Lower lobe of right lung (tissue), 2 donors: ENCODE measurements around the gene UGT2A2. TPM values are rescaled to one million over a fixed set of nuclear protein-coding genes. Genes with fewer than 3 reads are reported as not detected.

Experiments
- ATAC-seq, 2 donors: fragments of 200-7000 bp; cut with Tn5 transposase; one replicate each; pipeline ENCODE4 v1.9.1; 2020 to 2022; ENCODE audit warnings: mild to moderate bottlenecking in 2 of 2, moderate library complexity in 2 of 2
- DNase-seq: peaks from one replicate; pipeline ENCODE4 v3.0.0-alpha.2; 2020
- H3K27ac ChIP-seq: fragments of 200-600 bp; one replicate; pipeline ENCODE4 v1.8.0; 2022
- H3K27me3 ChIP-seq: fragments of 200-600 bp; one replicate; pipeline ENCODE4 v1.8.0; 2022; ENCODE audit warnings: low read depth
- H3K36me3 ChIP-seq: fragments of 200-600 bp; one replicate; pipeline ENCODE4 v1.8.0; 2022; ENCODE audit warnings: mild to moderate bottlenecking
- H3K4me1 ChIP-seq: fragments of 200-600 bp; one replicate; pipeline ENCODE4 v1.8.0; 2022
- H3K4me3 ChIP-seq: fragments of 200-600 bp; one replicate; pipeline ENCODE4 v1.8.0; 2022; ENCODE audit warnings: mild to moderate bottlenecking
- H3K9me3 ChIP-seq: fragments of 200-600 bp; one replicate; pipeline ENCODE4 v1.8.0; 2022
- CTCF ChIP-seq: fragments of 200-600 bp; IDR thresholded peaks from one replicate; pipeline ENCODE4 v1.8.0; 2022; ENCODE audit warnings: antibody characterized with exemption, mild to moderate bottlenecking
- intact Hi-C: fragments of 100-400 bp; cut with DNase I; formaldehyde crosslinking; loops from one replicate; pipeline ENCODE4 v1.11.0; 2022
- total RNA-seq: library from RNA; stranded (reverse); fragmentation: NEBNext Ultra II Directional; extraction: Animal tissue kit (Norgen Biotek cat#: 25700); gene quantifications from one replicate; pipeline ENCODE4 v1.2.1, GENCODE V29; 2021
- donor health status: DM: no; HTN: yes; CAD: no; lungs with severe emphysema.

The UGT2A2 gene
- total RNA-seq, 1 donor from 2014 or later, result not detected

- Histone ChIP-seq H3K4me1 (no peaks in the 10 kb centered on the region), H3K36me3 (no peaks in the 10 kb centered on the region), H3K27ac (no peak overlapping the region), H3K27me3 (no peaks in the 10 kb centered on the region), H3K4me3 (no peak overlapping the region), H3K9me3 (no peaks in the 10 kb centered on the region)
- no peak for DNase-seq
- TF ChIP-seq CTCF, result no peak
- intact Hi-C loops, result no loop called here
- no peak for ATAC-seq
These were observed 847 bp upstream of the UGT2A2 start for GRCh38 chr4:69640289-69640688.

GRCh38 chr4:69617083-69617694 is 22.3 kb downstream of the UGT2A2 start:
- Histone ChIP-seq H3K27me3 (no peaks in the 10 kb centered on the region), H3K4me3 (no peak overlapping the region), H3K4me1 (no peaks in the 10 kb centered on the region), H3K9me3 (no peaks in the 10 kb centered on the region), H3K36me3 (no peaks in the 10 kb centered on the region), H3K27ac (no peak overlapping the region)
- intact Hi-C loops, result no loop called here
- no peak for ATAC-seq
- TF ChIP-seq CTCF, result peak; percentile 33
- no peak for DNase-seq

- no peaks in the 10 kb centered on the region for H3K27me3 ChIP-seq
- H3K4me1 ChIP-seq, result no peaks in the 10 kb centered on the region
- no peaks in the 10 kb centered on the region for H3K36me3 ChIP-seq
- TF ChIP-seq CTCF, result no peak
- H3K9me3 ChIP-seq, result no peaks in the 10 kb centered on the region
- H3K27ac ChIP-seq, result no peak overlapping the region
- DNase-seq, result no peak
- intact Hi-C loops, result no loop called here
- H3K4me3 ChIP-seq, result no peak overlapping the region
- no peak for ATAC-seq
These were observed 29.0 kb downstream of the UGT2A2 start for GRCh38 chr4:69610484-69610883.

GRCh38 chr4:69601065-69601464 is 38.4 kb downstream of the UGT2A2 start:
- H3K27ac ChIP-seq, result no peak overlapping the region
- no peaks in the 10 kb centered on the region for H3K27me3 ChIP-seq
- no peaks in the 10 kb centered on the region for H3K9me3 ChIP-seq
- no peak overlapping the region for H3K4me3 ChIP-seq
- no peak for TF ChIP-seq CTCF
- intact Hi-C loops, result no loop called here
- DNase-seq (no peak), ATAC-seq (no peak)
- H3K4me1 ChIP-seq, result no peaks in the 10 kb centered on the region
- H3K36me3 ChIP-seq, result no peaks in the 10 kb centered on the region

- no peak overlapping the region for H3K4me3 ChIP-seq
- intact Hi-C loops, result no loop called here
- H3K9me3 ChIP-seq, result no peaks in the 10 kb centered on the region
- H3K4me1 ChIP-seq, result no peaks in the 10 kb centered on the region
- ATAC-seq, result no peak
- H3K27ac ChIP-seq, result no peak overlapping the region
- H3K36me3 ChIP-seq, result no peaks in the 10 kb centered on the region
- no peak for TF ChIP-seq CTCF
- no peaks in the 10 kb centered on the region for H3K27me3 ChIP-seq
- no peak for DNase-seq
These were observed 39.4 kb downstream of the UGT2A2 start for GRCh38 chr4:69600013-69600412.
